ENCODE results near the gene ALX4.

Gene ALX4

GRCh38 chr11:44309478-44310205, at the start of gene ALX4:
TSS of gene ALX4 (minus strand) at chr11:44310139. CDS start at chr11:44310062, 77 bp downstream.
- DNase-seq (ENCODE audit: low read depth in 2 of 2): peak in 1 of 2 donors; percentile 20

- DNase-seq (ENCODE audit: low read depth in 2 of 2): no peak
These were observed 49.2 kb upstream of the ALX4 start for GRCh38 chr11:44359162-44359561.

DNA sequence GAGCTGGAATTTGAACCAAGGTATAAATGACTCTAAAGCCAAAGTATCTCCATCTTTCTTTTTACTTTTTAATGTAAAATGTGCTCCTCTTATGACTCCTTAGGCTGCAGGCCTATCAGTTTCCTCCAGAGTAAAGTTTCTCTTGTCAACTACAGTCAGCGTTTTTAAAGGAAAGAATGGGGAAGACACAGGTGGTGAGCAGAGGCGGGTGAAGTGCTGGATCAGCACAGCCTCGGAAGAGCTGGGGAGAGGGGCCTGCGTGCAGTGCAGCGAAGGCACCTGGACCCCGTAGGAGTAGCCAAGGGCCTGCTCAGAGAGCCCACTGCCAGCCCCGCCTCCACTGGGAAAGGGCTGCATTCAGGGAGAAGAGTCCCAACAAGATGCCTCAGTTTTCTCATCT, 48.8 kb upstream of the ALX4 start:
- no peak for DNase-seq (ENCODE audit: low read depth in 2 of 2)

GRCh38 chr11:44357711-44358110, 47.8 kb upstream of the ALX4 start:
- no peak for DNase-seq (ENCODE audit: low read depth in 2 of 2)

GRCh38 chr11:44356351-44356750, 46.4 kb upstream of the ALX4 start:
- no peak for DNase-seq (ENCODE audit: low read depth in 2 of 2)

GRCh38 chr11:44351898-44352498, 42.1 kb upstream of the ALX4 start:
- DNase-seq (ENCODE audit: low read depth in 2 of 2): no peak

GRCh38 chr11:44351006-44351660, 41.2 kb upstream of the ALX4 start:
- DNase-seq (ENCODE audit: low read depth in 2 of 2): no peak

GRCh38 chr11:44349328-44349727, 39.4 kb upstream of the ALX4 start:
- DNase-seq (ENCODE audit: low read depth in 2 of 2): no peak

GRCh38 chr11:44348721-44349120, 38.8 kb upstream of the ALX4 start:
- no peak for DNase-seq (ENCODE audit: low read depth in 2 of 2)

DNA sequence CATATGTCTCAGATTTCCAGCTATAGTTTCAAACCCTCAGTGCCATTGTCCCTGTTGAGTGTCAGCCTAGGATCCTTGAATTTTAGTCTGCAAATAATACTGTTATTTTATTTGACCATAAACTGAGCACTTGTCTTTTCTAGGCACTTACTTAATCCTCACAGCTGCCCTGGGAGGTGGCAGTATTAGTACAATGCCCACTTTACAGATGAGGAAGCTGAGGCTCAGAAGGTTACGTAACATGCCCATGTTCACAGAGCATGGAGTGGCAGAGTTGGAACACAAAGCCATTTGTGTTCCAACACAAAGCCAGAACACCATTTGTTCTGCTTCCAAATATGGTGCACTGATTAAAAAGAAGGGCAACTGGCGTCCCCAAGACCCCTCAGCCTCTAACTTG, 38.2 kb upstream of the ALX4 start:
- DNase-seq (ENCODE audit: low read depth in 2 of 2): no peak

- no peak for DNase-seq (ENCODE audit: low read depth in 2 of 2)
These were observed 37.6 kb upstream of the ALX4 start for GRCh38 chr11:44347538-44347937.

- DNase-seq (ENCODE audit: low read depth in 2 of 2): no peak
These were observed 37.0 kb upstream of the ALX4 start for GRCh38 chr11:44346983-44347382.

DNA sequence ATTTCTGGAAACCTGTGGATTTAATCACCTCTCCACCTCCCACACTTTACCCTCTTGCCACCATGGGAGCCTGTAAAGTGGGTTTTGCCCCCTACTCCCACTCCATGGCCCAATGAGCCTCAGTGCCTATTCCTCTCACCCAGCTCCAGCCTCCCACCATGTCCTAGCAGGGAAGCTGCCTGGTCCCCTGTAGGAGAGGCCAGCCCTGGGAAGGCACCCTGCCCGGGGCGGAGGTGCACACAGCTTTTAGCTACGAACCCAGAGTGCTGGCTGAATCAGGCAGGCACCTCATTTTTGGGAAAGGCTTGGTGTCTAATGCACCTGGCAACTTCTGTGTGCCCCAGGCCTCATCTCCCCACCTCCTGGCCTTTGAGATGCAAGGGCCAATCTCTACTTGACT, 35.8 kb upstream of the ALX4 start:
- no peak for DNase-seq (ENCODE audit: low read depth in 2 of 2)

DNA sequence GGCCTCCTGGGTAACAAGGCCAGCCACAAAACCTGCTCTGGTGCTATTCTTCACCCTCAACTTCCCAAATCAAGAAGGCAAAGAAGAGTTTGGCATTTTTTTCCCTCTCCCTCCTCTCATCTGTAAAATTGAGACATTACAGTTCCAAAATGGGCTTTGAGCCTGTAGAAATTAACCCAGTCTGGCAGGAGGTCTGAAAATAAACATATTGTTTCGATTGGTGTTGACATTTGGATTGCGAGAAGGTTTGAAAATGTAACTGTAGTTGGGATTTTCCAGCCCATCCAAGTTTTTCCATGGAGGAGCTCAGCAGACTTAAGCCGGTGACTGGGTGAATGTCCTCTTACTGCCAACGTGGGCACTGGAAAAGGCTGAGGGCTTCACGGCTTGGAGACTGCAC, 35.0 kb upstream of the ALX4 start:
- no peak for DNase-seq (ENCODE audit: low read depth in 2 of 2)

DNA sequence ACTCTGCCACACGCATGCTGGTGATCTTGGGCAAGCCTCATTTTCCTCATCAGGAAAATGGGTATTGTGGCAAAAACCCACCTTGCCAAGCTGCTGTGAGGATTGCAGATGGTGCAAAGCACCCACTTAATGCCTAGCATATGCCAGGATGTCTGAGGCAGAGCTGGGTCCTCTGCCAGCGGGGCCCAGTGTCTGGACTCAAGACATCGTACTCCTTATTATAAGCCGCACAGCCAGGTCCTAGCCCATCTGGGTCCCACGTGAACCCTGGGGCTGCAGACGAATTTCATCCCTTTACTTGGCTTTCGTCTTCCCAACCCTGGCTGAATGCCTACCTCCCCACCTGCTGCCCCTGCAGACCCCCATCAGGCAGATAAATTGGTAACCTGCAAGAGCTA, 34.5 kb upstream of the ALX4 start:
- no peak for DNase-seq (ENCODE audit: low read depth in 2 of 2)

- DNase-seq (ENCODE audit: low read depth in 2 of 2): no peak
These were observed 34.0 kb upstream of the ALX4 start for GRCh38 chr11:44343778-44344422.

GRCh38 chr11:44342616-44343015, 32.7 kb upstream of the ALX4 start:
- DNase-seq (ENCODE audit: low read depth in 2 of 2): no peak

GRCh38 chr11:44340656-44341055, 30.7 kb upstream of the ALX4 start:
- no peak for DNase-seq (ENCODE audit: low read depth in 2 of 2)

DNA sequence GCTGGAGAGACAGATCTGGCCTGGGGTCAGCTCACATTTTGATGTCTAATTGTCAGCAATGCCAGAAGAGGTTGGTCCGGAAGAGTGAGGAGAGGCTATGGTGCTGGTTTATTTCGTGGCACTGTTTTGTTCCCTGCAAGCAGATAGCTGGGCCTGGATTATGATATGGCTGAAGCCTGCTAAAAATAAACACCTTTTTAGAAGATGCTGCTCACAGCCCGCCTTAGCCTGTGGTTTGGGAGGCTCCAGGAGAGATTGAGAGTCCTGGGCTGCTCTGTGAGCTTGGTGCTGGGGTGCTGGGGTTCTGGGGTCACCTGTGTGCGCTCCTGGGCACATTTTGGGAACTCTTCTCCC, 29.6 kb upstream of the ALX4 start:
- no peak for DNase-seq (ENCODE audit: low read depth in 2 of 2)

DNA sequence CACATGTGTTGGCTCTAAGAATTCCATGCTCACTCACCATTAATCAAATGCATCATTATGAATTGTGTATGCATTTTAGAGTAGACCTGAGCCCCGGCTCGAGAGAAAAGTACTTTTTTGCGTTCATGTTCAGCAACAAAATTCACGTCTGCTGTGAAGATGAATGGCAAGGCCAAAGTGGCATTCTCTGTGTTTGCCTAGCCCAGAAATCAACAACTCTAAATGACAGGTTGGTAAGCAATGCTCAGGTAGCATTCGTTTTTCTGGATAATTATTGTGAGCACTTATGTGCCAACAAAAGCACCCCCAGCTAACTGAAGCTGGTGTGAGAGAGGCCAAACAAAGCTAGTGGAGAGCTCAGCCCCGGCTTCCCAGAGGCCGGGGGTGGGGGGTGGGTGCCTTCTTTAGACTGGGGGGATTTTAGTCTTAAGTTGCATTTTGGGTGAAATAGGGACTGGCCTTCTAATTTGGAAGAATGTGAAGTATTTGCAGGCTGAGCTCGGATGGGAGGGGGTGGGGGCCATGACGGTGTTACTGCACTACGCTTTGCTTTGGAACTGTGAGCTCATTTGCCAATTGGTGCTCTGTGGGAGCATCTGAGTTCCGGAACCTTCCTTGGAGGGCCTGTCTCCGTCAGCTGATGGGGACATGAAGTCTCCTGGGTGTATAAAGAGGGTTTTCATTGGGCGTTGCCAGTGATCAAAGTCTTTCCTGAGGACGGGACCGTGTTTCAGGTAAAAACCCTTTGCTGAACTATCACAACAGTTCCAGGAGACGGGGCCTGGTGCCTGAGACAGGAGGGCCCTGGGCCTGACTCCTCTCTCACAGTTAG, 29.0 kb upstream of the ALX4 start:
- no peak for DNase-seq (ENCODE audit: low read depth in 2 of 2)

GRCh38 chr11:44338026-44338425, 28.1 kb upstream of the ALX4 start:
- DNase-seq (ENCODE audit: low read depth in 2 of 2): no peak

DNA sequence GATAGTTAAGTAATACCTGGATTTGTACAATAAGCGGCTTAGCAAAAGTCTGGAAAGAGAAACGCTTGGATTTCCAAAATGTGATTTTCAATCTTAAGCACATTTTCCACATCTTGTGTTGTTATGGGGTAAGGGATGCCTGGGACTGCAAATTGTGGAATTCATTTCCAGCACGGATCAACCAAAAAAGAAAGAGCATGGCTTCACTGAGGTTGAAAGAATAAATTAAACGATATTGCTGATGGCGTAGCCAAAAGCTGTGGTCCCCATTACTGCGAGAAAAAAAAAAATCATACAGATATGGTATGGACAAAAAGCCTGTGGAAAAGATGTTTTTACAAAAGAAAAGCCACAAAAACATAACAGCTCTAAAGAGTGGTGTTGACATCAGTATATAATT, 26.0 kb upstream of the ALX4 start:
- DNase-seq (ENCODE audit: low read depth in 2 of 2): no peak
